HG02678 (cell line): ENCODE results near the gene MYO5A.
A peak's percentile ranks its signal among the peaks of the same experiment; 100 is the strongest.
"Not testable (repeated sequence)": the region's sequence is repeated elsewhere in the genome, so short reads cannot be mapped to it uniquely, and the experiment has no call there.

ENCODE experiments used
- ATAC-seq: cut with Tn5 transposase; IDR thresholded peaks from one replicate; pipeline ENCODE4 v1.9.1; 2021; ENCODE audit warnings: mild to moderate bottlenecking, moderate library complexity; ENCODE audit not compliant: unreplicated experiment

MYO5A gene

DNA sequence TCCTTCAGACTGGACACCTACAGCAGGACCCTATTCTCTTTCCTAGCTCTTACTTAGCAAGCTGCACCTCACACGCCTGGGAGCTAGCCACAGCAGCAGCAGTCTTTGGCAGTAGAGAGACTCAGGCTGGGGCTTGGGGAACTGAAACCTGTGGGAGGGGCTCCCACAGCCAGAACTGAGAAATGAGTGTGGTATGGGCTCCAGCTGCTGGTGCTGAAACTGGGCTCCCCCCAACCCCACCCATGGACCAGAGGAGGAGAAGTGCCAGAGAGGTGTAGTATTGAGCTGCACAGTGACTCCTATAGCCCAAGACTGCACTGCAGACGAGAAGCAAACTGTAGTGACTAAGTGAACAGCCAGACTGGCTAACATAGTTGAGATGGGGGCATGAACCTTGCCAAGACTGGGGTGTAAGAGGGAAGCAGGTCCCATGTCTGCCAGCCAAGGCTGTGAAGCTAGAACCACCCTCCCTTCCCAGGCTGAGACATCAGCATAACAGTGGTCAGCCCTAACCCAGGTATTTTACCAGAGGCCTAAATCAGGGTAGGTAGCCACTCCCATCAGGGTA is 62.5 kb downstream of the MYO5A start:
- peak; percentile 95 for ATAC-seq

DNA sequence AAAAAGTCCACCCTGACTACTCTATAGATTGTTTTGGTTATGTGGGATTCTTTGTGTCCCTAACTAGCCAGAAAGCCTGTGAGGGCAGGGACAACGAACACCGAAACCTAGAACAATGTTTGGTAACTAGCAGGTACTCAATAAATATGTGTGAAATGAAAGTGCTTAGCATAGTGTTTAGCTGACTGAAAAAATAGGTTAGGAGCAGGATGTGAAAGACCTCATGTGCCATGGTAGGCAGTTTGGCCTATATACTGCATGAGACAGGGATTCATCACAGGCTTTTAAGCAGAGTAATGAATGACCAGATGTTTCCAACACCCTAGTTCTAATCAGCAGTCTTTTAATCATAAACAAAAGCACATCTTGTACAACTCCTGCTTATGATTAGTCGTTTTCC is 64.2 kb downstream of the MYO5A start:
- ATAC-seq, result peak; percentile 60

DNA sequence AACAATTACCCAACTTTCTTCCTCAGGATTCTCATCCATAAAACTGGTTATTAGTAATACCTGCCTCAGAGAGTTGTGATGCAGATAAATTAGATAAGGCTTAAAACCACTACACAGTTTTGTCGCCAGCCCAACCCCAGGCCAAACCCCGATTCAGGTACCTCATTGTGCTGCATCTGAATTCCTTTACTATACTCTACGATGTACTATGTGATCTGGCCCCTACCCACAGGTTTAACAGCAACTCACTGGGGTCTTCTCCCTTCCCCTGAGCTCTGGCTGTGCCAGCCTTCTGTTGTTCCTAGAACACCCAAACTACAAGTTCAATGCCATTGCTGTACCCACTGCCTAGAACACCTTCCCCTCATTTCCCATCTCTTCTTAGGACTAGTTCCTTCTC is 64.6 kb downstream of the MYO5A start:
- ATAC-seq, result no peak

DNA sequence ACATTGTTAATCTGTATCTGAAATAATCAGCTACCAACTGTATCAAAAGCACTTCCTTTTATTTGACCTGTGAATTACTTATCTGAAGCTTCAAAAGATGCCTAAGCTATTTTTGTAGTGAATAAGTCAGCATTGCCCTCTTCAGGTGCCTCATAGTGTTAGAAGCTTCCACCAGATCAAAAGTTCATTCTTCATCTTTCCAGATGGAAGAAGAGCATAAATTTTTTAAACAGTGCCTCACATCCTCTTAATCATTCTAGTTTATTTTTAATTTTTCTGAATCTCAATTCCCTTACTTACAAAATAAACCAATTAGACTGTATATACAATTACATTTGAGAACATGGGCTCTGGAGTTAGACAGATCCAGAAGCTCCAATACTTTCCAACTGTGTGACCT is 65.0 kb downstream of the MYO5A start:
- ATAC-seq, result no peak

DNA sequence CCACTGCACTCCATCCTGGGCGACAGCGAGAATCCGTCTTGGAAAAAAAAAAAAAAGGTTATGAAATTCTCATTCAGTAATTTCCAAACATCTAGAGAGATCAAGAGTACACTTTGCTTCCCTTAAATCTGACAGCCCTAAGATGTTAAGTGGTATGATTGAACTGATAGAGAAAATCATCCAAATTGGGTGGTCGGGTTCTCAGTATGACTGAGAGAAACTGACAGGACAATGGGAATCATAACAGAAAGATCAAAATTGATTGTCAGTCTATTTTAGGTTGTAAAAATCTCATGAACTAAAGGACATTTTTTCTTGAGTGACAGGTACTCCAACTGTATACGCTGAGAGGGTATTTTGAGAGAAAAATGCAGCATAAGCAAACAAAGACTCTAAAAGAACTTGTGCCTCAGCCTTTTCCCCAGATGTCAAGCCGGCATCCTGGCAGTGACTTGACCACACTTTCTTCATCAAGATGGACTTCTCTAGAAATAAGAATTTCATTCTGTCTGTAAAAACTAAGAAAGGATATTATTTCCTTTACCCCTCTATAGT is 65.8 kb downstream of the MYO5A start:
- no peak for ATAC-seq

- ATAC-seq, result not testable (repeated sequence)
These were observed 69.0 kb downstream of the MYO5A start for GRCh38 chr15:52459701-52460100.

DNA sequence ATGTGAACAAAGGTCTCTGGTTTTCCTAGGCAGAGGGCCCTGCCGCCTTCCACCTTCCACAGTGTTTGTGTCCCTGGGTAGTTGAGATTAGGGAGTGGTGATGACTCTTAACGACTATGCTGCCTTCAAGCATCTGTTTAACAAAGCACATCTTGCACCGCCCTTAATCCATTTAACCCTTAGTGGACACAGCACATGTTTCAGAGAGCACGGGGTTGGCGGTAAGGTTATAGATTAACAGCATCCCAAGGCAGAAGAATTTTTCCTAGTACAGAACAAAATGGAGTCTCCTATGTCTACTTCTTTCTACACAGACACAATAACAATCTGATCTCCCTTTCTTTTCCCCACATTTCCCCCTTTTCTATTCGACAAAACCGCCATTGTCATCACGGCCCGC is 69.4 kb downstream of the MYO5A start:
- not testable (repeated sequence) for ATAC-seq

DNA sequence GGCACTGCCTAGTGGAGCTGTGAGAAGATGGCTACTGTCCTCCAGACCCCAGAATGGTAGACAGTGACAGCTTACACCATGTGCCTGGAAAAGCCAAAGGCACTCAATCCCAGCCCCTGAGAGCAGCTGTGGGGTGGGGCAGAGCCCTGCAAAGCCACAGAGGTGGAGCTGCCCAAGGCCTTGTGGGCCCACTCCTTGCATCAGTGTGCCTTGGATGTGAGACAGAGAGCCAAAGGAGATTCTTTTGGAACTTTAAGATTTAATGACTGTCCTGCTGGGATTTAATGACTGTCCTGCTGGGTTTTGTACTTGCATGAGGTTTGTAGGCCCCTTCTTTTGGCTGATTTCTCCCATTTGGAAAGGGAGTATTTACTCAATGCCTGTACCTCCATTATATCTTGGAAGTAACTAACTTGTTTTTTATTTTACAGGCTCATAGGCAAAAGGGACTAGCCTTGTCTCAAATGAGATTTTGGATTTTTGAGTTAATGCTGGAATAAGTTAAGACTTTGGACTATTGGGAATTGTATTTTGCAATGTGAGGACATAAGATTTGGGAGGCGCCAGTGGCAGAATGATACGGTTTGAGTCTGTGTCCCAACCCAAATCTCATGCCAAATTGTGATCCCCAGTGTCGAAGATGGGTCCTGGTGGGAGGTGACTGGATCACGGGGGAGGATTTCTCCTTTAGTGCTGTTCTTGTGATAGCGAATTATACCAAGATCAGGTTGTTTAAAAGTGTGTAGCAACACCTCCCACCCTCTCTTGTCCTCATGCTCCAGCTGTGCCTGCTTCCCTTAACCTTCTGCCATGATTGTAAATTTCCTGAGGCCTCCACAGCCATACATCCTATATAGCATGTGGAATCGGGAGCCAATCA is 80.4 kb downstream of the MYO5A start:
- ATAC-seq, result no peak

DNA sequence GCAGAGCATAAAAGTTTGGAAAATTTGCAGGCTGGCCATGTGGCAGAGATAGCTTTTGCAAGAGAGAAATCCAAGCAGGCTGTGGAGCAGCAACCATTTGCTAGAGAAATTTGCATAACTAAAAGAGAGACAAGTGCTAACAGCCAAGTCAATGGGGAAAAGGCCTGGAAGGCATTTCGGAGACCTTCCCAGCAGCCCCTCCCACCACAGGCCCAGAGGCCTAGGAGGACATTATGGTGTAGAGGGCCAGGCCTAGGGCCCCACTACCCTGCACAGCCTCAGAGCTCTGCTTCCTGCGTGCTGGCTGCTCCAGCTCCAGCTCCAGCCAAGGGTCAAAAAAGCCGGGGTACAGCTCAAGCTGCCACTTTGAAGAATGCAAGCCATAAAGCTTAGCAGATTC is 82.7 kb downstream of the MYO5A start:
- no peak for ATAC-seq

- ATAC-seq, result no peak
These were observed 83.1 kb downstream of the MYO5A start for GRCh38 chr15:52445553-52445952.

DNA sequence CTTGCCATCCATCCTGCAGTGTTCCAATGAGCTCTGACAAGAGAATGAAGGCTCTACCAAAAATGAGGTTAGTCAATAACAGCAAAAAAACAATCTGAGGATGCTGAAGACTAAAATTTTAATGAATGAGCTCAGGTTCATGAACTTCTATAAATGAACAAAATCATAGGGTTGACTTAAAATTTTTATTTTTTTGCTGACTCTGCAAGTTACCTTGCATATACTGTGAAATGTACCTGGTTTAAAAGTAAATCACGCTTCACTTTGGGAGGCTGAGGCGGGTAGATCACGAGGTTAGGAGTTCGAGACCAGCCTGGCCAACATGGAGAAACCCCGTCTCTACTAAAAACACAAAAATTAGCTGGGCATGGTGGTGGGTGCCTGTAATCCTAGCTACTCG is 85.5 kb downstream of the MYO5A start:
- ATAC-seq, result not testable (repeated sequence)

GRCh38 chr15:52441841-52442240 is 86.8 kb downstream of the MYO5A start:
- ATAC-seq, result no peak

DNA sequence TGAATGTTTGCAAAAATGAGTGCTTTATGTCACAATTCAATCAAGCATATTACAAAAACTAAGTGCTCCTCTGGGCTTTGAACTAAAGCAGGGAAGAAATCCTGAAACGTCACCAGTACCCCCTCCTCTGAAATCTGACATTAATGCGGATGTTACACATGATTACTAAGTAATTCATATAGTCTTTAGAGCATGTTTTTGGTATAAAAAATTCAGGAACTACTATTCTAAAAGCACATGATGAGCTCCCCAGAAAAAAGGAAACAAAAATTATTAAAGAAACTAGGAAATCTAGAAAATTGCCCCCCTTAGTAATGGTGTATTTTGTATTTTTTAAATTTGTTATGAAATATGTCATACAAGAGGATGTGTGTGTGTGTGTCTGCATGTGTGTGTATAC is 87.7 kb downstream of the MYO5A start:
- no peak for ATAC-seq

DNA sequence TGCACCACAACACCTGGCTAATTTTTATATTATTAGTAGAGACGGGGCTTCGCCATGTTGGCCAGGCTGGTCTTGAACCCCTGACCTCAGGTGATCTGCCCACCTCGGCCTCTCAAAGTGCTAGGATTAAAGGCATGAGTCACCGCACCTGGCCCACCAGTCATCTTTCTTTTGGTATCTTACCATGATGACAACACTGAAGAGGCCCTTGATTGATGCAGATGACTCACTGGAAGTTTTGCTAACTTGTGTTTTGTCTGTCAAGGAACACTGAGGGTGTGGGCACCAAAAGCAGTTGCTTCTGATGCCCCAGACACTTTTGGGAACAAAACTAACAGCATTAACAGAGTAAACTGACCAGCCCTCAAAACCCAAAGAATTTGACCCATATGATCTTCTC is 88.3 kb downstream of the MYO5A start:
- ATAC-seq, result no peak

- ATAC-seq, result no peak
These were observed 89.2 kb downstream of the MYO5A start for GRCh38 chr15:52439470-52439869.

GRCh38 chr15:52439042-52439441 is 89.6 kb downstream of the MYO5A start:
- ATAC-seq, result not testable (repeated sequence)

- ATAC-seq, result no peak
These were observed 90.6 kb downstream of the MYO5A start for GRCh38 chr15:52438047-52438446.

GRCh38 chr15:52437646-52438045 is 91.0 kb downstream of the MYO5A start:
- ATAC-seq, result no peak

GRCh38 chr15:52436981-52437380 is 91.7 kb downstream of the MYO5A start:
- no peak for ATAC-seq

- ATAC-seq, result no peak
These were observed 93.8 kb downstream of the MYO5A start for GRCh38 chr15:52434885-52435284.

- no peak for ATAC-seq
These were observed 100.4 kb downstream of the MYO5A start for GRCh38 chr15:52428297-52428696.

- ATAC-seq, result no peak
These were observed 100.9 kb downstream of the MYO5A start for GRCh38 chr15:52427804-52428203.
